IMR-90 (cell line): ENCODE results near the gene TAL2. TPM values are rescaled to one million over a fixed set of nuclear protein-coding genes. Genes with fewer than 3 reads are reported as not detected.

Experiments
- ATAC-seq: fragments of 200-7000 bp; cut with Tn5 transposase; 2 replicates; pipeline ENCODE4 v1.9.1; 2020; ENCODE audit warnings: low read depth, mild to moderate bottlenecking, moderate library complexity
- BruUV-seq: library from RNA; stranded (reverse); fragments of 400-500 nt; replicated peaks from 2 replicates; lab custom pipeline; 2021; lab: Mats Ljungman, UMichigan
- CTCF ChIA-PET: fragments of 300-600 bp; formaldehyde crosslinking; extraction: SDS; loops from one replicate; lab custom pipeline; 2021; ENCODE audit warnings: antibody characterized with exemption; lab: Yijun Ruan, JAX
- POLR2A ChIA-PET: fragments of 300-600 bp; sonication (Branson Sonifier 250); formaldehyde crosslinking; loops from one replicate; lab custom pipeline; 2022; ENCODE audit warnings: antibody characterized with exemption; ENCODE audit not compliant: unreplicated experiment; lab: Charles Lee
- DNase-seq: peaks from one replicate; pipeline ENCODE4 v3.0.0; 2013
- H2AFZ ChIP-seq: replicated peaks from 2 replicates; pipeline ENCODE3; 2013; ENCODE audit warnings: low read length, mild to moderate bottlenecking; ENCODE audit not compliant: poor library complexity
- H2AK5ac ChIP-seq: 2 replicates; pipeline ENCODE4 v1.6.1; 2013; ENCODE audit warnings: low read depth, low read length, inconsistent platforms
- H2AK9ac ChIP-seq: replicated peaks from 2 replicates; pipeline ENCODE3; 2013; ENCODE audit warnings: mild to moderate bottlenecking, low read depth, low read length, moderate library complexity; ENCODE audit not compliant: poor library complexity
- H2BK120ac ChIP-seq: 2 replicates; pipeline ENCODE4 v1.6.1; 2013; ENCODE audit warnings: low read depth, low read length, inconsistent platforms
- H2BK15ac ChIP-seq: 3 replicates; pipeline ENCODE4 v1.6.1; 2013; ENCODE audit warnings: low read depth, low read length, inconsistent platforms
- H2BK20ac ChIP-seq: 2 replicates; pipeline ENCODE4 v1.6.1; 2013; ENCODE audit warnings: low read depth, mild to moderate bottlenecking, inconsistent platforms, low read length, moderate library complexity
- H2BK5ac ChIP-seq: 2 replicates; pipeline ENCODE4 v1.6.1; 2013; ENCODE audit warnings: mild to moderate bottlenecking, low read depth, low read length, inconsistent platforms; ENCODE audit not compliant: poor library complexity, severe bottlenecking
- H3K14ac ChIP-seq: replicated peaks from 2 replicates; pipeline ENCODE4 v1.6.1; 2013; ENCODE audit warnings: low read depth, low read length, inconsistent platforms
- H3K18ac ChIP-seq: 2 replicates; pipeline ENCODE4 v1.6.1; 2013; ENCODE audit warnings: low read depth, low read length, control low read depth
- H3K23ac ChIP-seq: 2 replicates; pipeline ENCODE4 v1.6.1; 2013; ENCODE audit warnings: low read depth, low read length, inconsistent platforms
- H3K27ac ChIP-seq: 2 replicates; pipeline ENCODE4 v1.5.1; 2013; ENCODE audit warnings: mild to moderate bottlenecking, control low read depth, low read length; ENCODE audit not compliant: insufficient read depth
- H3K27me3 ChIP-seq: 2 replicates; pipeline ENCODE4 v1.6.1; 2013; ENCODE audit warnings: low read length; ENCODE audit not compliant: control insufficient read depth, insufficient read depth
- H3K36me3 ChIP-seq: 2 replicates; pipeline ENCODE4 v1.6.1; 2013; ENCODE audit warnings: low read length, mixed read lengths; ENCODE audit not compliant: control insufficient read depth, insufficient read depth
- H3K4ac ChIP-seq: 2 replicates; pipeline ENCODE4 v1.6.1; 2013; ENCODE audit warnings: low read depth, low read length, inconsistent platforms
- H3K4me1 ChIP-seq: 2 replicates; pipeline ENCODE4 v1.6.1; 2013; ENCODE audit warnings: low read length, mixed read lengths; ENCODE audit not compliant: control insufficient read depth, insufficient read depth
- H3K4me2 ChIP-seq: 2 replicates; pipeline ENCODE4 v1.6.1; 2013; ENCODE audit warnings: low read depth, mild to moderate bottlenecking, control low read depth, low read length, moderate library complexity
- H3K4me3 ChIP-seq: 2 replicates; pipeline ENCODE4 v1.5.1; 2013; ENCODE audit warnings: low read depth, mild to moderate bottlenecking, control low read depth, low read length, moderate library complexity; ENCODE audit not compliant: insufficient read depth
- H3K56ac ChIP-seq: 2 replicates; pipeline ENCODE4 v1.6.1; 2013; ENCODE audit warnings: low read length, inconsistent platforms; ENCODE audit not compliant: insufficient read depth; ENCODE audit errors: extremely low read depth
- H3K79me1 ChIP-seq, 2 experiments: 2 replicates each; pipeline ENCODE4 v1.6.1; 2013; ENCODE audit warnings: low read length in 2 of 2, inconsistent platforms in 1 of 2, low read depth in 1 of 2
- H3K9ac ChIP-seq: 2 replicates; pipeline ENCODE4 v1.6.1; 2013; ENCODE audit warnings: low read depth, low read length, control low read depth
- H3K9me1 ChIP-seq: 2 replicates; pipeline ENCODE4 v1.6.1; 2013; ENCODE audit warnings: low read length, inconsistent platforms; ENCODE audit not compliant: insufficient read depth
- H3K9me3 ChIP-seq: 2 replicates; pipeline ENCODE4 v1.6.1; 2013; ENCODE audit warnings: low read length; ENCODE audit not compliant: control insufficient read depth, insufficient read depth
- H4K20me1 ChIP-seq: 2 replicates; pipeline ENCODE4 v1.6.1; 2013; ENCODE audit warnings: low read length, inconsistent platforms; ENCODE audit not compliant: insufficient read depth
- H4K5ac ChIP-seq: 2 replicates; pipeline ENCODE4 v1.6.1; 2013; ENCODE audit warnings: mild to moderate bottlenecking, low read depth, low read length, control low read depth
- H4K8ac ChIP-seq, 2 experiments: 2 replicates each; pipeline ENCODE4 v1.6.1; 2013; ENCODE audit warnings: low read depth in 2 of 2, low read length in 2 of 2, control low read depth in 1 of 2, inconsistent platforms in 1 of 2
- H4K91ac ChIP-seq: 2 replicates; pipeline ENCODE4 v1.6.1; 2013; ENCODE audit warnings: low read depth, low read length, inconsistent platforms; ENCODE audit not compliant: insufficient read depth
- FOS ChIP-seq: fragments of 150-350 bp; IDR thresholded peaks from 2 replicates; pipeline ENCODE4 v1.6.1; 2016; ENCODE audit warnings: low read depth, low read length
- MAFK ChIP-seq: IDR thresholded peaks from 2 replicates; pipeline ENCODE4 v1.6.1; 2012; ENCODE audit warnings: low read depth, low read length, improper control_type of control experiment
- MAZ ChIP-seq: IDR thresholded peaks from 2 replicates; pipeline ENCODE4 v1.6.1; 2012; ENCODE audit warnings: low read depth, mild to moderate bottlenecking, low read length, improper control_type of control experiment, moderate library complexity, borderline replicate concordance
- WGBS, 2 experiments: methylation state at CpG; one replicate each; pipeline versions ENCODE4 v1.1.5 to v1.1.7; 2013; ENCODE audit warnings: missing lambda C conversion rate in 2 of 2; ENCODE audit not compliant: insufficient read length in 1 of 2; ENCODE audit errors: extremely low coverage in 2 of 2; 5-methylcytosine and 5-hydroxymethylcytosine counted together
- dilution Hi-C: fragments of 300-500 bp; cut with HindIII; formaldehyde crosslinking; loops from one replicate; pipeline ENCODE4 v1.14.3; 2018; ENCODE audit warnings: low sequenced_read_pairs; ENCODE audit not compliant: unreplicated experiment
- in situ Hi-C: fragments of 300-500 bp; cut with MboI; formaldehyde crosslinking; loops from 3 replicates; pipeline ENCODE4 v1.14.3; 2019; ENCODE audit warnings: low sequenced_read_pairs, inconsistent platforms, mixed read lengths
- intact Hi-C: fragments of 100-400 bp; cut with micrococcal nuclease; formaldehyde crosslinking; loops from 2 replicates; pipeline ENCODE4 v1.10.0; 2022
- polyA plus RNA-seq, 3 experiments: library from polyadenylated mRNA; depleted of rRNA; stranded (reverse); fragments of >200 nt; gene quantifications; 2 replicates each; pipeline ENCODE4 v1.2.3, GENCODE V29; 2012; ENCODE audit warnings: low replicate concordance in 1 of 3
- total RNA-seq: library from RNA; depleted of rRNA; stranded (reverse); fragments of >200 nt; gene quantifications from 2 replicates; pipeline ENCODE4 v1.2.3, GENCODE V29; 2012

TAL2 gene
- total and polyA plus RNA-seq, 2 of the 4 experiments (the other 2 are of a cell fraction): 0.26 TPM; not detected in 1

DNA sequence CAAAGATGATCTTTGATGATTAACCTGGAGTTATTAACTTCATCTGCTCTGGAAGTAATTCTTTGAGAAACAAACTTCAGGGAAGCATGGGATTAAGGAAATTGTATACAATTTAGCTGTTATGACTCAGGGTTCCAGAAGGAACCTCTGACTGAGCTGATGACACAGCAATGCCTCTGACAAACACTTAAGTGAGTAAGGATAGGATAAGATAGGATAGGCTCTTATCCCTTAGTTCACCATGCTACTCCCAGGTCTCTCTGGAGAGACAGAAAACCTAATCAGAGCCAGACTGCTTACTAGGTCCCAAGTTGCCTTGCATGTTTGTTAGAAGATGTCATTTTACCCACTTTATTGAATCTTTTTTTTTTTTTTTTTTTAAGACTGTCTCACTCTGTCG lies 19.5 kb downstream of the TAL2 start:
- peak; percentile 86 for DNase-seq
- peak; percentile 36; the same call in 1 of the 2 replicates for TF ChIP-seq FOS
- TF ChIP-seq MAZ: no peak
- TF ChIP-seq MAFK: peak; percentile 37; the same call in 1 of the 2 replicates
- no TSS peak for BruUV-seq
- peak; percentile 98 for ATAC-seq
- Histone ChIP-seq H2AK9ac (no peak overlapping the region), H3K27ac (no peak overlapping the region), H2BK15ac (no peak overlapping the region), H3K9me1 (no peaks in the 10 kb centered on the region), H2BK120ac (no peak overlapping the region), H2AK5ac (no peak overlapping the region), H3K9me3 (no peaks in the 10 kb centered on the region), H3K4me2 (no peak overlapping the region), H3K36me3 (no peaks in the 10 kb centered on the region), H4K5ac (no peak overlapping the region), H2BK5ac (no peak overlapping the region), H4K91ac (no peak overlapping the region), H4K8ac (no peak overlapping the region), H3K27me3 (peaks cover 5% of the 10 kb centered on the region), H3K23ac (no peak overlapping the region), H3K79me1 (no peaks in the 10 kb centered on the region), H3K4me3 (no peak overlapping the region), H3K18ac (no peak overlapping the region), H3K4ac (no peak overlapping the region), H2BK20ac (no peak overlapping the region), H3K9ac (no peak overlapping the region), H3K56ac (no peak overlapping the region), H3K4me1 (no peaks in the 10 kb centered on the region), H4K20me1 (no peaks in the 10 kb centered on the region), H2AFZ (no peak overlapping the region), H3K14ac (no peak overlapping the region)
- no CpG with 5 or more reads among the region's 1 CpG for WGBS, 2 experiments
- CTCF ChIA-PET: interaction anchor here (1.3 kb wide), 1 partner anchor 9 kb away, joined by 5 read pairs; no protein-coding TSS in a partner anchor
- intact Hi-C loops: no loop called here
- dilution Hi-C loops: no loop called here
- in situ Hi-C loops: no loop called here
- POLR2A ChIA-PET: no interaction called here
